Retinal pigment epithelial cell (primary cell): ENCODE data around the gene DDX1.

Experiments
- DNase-seq: peaks from one replicate; pipeline ENCODE4 v3.0.0-alpha.2; 2010; ENCODE audit warnings: low read depth
- H3K4me3 ChIP-seq: 2 replicates; pipeline ENCODE4 v1.5.1; 2011; ENCODE audit warnings: mild to moderate bottlenecking, low read length, control low read depth, moderate library complexity
- TF ChIP-seq, protein P1 (sequence below): conservative IDR thresholded peaks from 2 replicates; pipeline ENCODE4 v1.5.1; 2011; ENCODE audit warnings: low read depth, low read length, control low read depth, inconsistent platforms

DDX1 gene

GRCh38 chr2:15623481-15623796 lies 31.8 kb downstream of the DDX1 start:
- TF ChIP-seq, protein P1, sequence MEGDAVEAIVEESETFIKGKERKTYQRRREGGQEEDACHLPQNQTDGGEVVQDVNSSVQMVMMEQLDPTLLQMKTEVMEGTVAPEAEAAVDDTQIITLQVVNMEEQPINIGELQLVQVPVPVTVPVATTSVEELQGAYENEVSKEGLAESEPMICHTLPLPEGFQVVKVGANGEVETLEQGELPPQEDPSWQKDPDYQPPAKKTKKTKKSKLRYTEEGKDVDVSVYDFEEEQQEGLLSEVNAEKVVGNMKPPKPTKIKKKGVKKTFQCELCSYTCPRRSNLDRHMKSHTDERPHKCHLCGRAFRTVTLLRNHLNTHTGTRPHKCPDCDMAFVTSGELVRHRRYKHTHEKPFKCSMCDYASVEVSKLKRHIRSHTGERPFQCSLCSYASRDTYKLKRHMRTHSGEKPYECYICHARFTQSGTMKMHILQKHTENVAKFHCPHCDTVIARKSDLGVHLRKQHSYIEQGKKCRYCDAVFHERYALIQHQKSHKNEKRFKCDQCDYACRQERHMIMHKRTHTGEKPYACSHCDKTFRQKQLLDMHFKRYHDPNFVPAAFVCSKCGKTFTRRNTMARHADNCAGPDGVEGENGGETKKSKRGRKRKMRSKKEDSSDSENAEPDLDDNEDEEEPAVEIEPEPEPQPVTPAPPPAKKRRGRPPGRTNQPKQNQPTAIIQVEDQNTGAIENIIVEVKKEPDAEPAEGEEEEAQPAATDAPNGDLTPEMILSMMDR = no peak
- no peak for DNase-seq
- H3K4me3 ChIP-seq = no peak overlapping the region

DNA sequence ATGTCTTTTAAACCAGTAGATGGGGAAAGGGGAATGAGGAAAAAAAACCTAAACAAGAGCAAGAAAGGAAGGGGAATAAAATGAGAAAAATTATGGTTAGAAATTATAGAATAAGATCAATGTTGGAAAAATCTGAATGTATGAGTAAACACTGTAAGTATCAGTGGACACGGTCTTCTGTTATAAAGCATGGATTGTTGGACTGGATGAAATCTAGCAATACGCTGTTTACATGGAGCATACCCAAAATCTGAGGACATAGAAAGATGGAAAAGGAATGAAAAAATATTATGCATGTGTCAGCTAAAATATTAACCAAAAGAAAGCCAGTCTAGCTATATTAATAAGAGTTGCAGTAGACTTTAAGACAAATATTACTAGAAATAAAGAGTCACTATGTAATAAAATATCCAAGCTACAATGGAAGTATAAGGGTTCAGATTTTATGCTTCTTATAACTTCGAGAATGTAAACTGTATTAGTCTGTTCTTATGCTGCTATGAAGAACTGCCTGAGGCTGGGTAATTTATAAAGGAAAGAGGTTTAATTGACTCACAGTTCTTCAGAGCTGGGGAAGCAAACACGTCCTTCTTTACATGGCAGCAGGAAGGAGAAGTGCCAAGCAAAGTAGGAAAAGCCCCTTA lies 32.4 kb downstream of the DDX1 start:
- TF ChIP-seq, protein P1 = no peak
- H3K4me3 ChIP-seq = no peak overlapping the region
- DNase-seq = no peak

- H3K4me3 ChIP-seq = no peak overlapping the region
- TF ChIP-seq, protein P1 = no peak
Measured at GRCh38 chr2:15624903-15625302, 33.2 kb downstream of the DDX1 start.

DNA sequence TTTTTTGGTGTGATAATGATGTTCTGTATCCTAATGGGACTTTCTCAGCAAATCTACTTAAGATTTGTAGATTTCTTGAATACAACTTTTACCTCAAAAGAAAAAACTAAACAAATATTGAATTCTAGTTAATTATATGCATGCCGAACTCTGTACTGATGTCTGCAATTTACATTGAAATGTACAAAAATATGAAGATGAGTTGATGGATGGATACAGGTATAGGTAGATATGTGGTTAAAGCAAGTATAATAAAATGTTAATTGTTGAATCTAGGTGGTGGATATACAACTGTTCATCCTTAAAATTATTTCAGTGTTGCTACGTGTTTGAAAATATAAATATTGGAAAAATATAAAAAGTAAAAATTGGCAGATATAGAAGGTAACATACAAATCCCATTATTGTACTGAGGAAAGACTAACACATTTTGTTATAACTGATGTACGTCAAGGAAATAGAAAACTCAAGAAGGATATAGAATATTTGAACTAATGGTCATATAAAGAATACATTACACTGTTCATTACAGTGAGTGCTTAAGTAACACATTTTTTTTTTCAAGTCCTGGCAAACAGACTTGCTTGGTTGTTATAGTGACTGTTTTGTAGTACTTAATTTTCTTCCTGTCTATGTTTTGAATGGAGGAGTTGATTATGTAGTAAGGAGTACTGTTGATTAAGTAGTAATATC lies 33.8 kb downstream of the DDX1 start:
- no peak overlapping the region for H3K4me3 ChIP-seq
- no peak for DNase-seq
- TF ChIP-seq, protein P1 = no peak

More at GRCh38 chr2:15624903-15625302, 33.2 kb downstream of the DDX1 start:
- DNase-seq = no peak

GRCh38 chr2:15626126-15626525 lies 34.5 kb downstream of the DDX1 start:
- DNase-seq = no peak
- H3K4me3 ChIP-seq = no peak overlapping the region
- TF ChIP-seq, protein P1 = no peak

GRCh38 chr2:15626967-15627366 lies 35.3 kb downstream of the DDX1 start:
- TF ChIP-seq, protein P1 = no peak
- DNase-seq = no peak

More at GRCh38 chr2:15626967-15627366, 35.3 kb downstream of the DDX1 start:
- H3K4me3 ChIP-seq = no peak overlapping the region
